GM18951 (cell line): ENCODE data around the gene GPR78.

Experiments
- POLR2A ChIP-seq: IDR thresholded peaks from 4 replicates; pipeline ENCODE4 v1.6.1; 2011; ENCODE audit warnings: mild to moderate bottlenecking; ENCODE audit not compliant: insufficient read length, insufficient read depth; ENCODE audit errors: extremely low read depth
- in situ Hi-C: fragments of 300-500 bp; cut with MboI; formaldehyde crosslinking; loops from one replicate; pipeline ENCODE4 v1.12.0; 2022; ENCODE audit warnings: low sequenced_read_pairs, mixed read lengths, inconsistent platforms; ENCODE audit not compliant: unreplicated experiment

The GPR78 gene

DNA sequence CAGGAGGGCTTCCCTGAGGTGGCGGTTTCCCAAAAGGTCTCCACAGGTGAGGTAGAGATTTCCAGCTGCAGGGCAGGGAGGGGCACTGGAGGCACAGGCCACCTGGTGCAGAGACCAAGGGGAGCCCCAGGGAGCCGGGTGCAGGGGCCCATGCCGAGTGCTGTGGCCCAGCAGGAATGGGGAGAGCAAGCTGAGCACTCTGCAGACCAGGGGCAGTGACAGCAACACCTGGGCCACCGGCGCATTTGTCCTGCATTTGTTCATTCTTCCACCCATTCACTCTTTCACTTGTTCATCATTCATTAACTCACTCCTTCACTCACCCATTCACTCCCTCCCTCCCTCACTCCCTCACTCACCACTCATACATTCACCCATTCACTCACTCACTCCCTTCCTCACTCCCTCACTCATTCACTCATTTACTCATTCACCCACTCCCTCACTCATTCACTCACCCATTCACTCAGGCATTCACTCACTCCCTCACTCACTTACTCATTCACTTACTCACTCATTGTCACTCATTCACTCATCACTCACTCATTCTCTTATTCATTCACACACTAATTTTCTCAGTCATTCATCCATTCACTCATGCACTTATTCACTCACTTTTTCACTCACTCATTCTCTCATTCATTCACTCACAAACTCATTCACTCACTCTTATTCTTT is 28.7 kb downstream of the GPR78 start:
- TF ChIP-seq POLR2A: no peak
- in situ Hi-C loops: no loop called here

DNA sequence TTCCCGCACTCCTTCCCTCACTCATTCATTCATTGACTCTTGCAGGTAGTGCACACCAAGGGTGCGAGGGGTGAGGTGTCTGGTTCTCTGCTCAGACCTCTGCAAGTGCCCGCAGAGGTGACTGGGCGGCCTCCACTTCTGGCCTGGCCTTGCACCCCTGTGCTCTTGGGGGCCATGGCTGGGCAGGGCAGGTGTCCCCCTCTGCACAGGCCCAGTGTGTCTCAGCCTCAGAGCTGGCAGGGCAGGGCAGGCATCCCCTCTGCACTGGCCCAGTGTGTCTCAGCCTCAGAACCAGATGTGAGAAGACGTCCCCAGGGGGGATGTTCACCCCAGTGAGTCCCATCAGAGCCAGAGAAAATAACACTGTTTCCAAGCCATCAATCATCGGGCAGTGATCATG is 29.2 kb downstream of the GPR78 start:
- TF ChIP-seq POLR2A: no peak

DNA sequence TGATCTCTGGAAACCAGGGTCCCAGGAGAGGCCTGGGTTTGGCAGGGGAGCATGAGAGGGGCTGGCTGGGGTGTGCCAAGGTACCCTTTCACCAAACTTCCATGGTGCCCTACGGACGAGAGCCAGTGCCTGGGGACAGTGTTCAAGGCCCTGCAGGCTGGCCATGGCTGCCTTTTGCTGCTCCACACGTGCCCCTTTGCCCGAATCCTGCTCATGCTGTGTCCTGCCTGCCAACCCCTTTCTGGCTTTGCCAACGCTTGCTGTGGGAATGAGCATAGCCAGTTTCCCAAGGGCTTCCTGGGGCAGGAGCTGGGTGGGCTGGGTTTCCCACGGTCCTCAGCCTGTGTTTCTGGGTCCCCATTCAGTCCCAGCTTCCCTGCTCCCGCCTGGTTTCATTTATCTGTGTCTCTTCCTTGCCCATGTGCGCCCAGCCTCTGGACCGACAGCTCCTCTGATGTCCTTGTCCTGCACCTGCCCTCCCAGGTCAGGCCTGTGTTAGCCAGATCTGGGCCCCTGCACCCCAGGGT is 29.7 kb downstream of the GPR78 start:
- in situ Hi-C loops: no loop called here
- TF ChIP-seq POLR2A: no peak

More for the DNA sequence above, 29.2 kb downstream of the GPR78 start:
- in situ Hi-C loops: no loop called here

DNA sequence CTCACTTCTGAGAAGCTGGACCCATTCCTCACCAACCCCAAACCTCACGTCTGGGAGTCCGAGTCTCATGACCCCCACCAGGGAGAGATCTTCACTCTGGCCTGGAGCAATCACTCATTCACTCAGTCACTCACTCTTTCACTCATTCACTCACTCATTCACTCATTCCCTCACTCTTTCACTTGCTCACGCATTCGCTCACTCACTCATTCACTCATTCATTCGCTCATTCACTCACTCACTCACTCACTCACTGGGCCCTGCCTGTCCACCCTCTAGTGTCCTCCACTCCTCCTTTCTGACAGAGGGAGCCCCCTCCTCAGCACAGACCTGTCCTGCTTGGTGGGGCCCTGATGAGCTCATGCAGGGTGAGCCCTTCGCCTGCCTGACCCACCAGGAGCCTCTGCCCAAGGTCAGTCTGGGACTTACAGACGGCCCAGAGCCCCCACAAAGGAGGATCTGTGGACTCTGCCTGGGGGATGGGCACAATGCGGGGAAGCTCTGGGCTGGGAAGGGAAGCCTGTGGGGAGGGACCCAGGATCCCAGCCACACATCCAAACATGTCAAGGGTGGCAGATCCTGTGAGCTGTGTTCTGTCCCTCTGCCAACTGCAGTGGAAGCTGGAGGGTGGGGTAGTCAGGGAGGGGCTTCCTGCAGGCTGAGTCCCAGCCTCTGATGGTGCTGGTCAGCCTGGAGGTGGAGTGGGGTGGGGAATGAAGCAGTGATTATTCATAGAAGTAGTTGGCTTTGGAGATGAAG is 30.8 kb downstream of the GPR78 start:
- no peak for TF ChIP-seq POLR2A
- in situ Hi-C loops: no loop called here

DNA sequence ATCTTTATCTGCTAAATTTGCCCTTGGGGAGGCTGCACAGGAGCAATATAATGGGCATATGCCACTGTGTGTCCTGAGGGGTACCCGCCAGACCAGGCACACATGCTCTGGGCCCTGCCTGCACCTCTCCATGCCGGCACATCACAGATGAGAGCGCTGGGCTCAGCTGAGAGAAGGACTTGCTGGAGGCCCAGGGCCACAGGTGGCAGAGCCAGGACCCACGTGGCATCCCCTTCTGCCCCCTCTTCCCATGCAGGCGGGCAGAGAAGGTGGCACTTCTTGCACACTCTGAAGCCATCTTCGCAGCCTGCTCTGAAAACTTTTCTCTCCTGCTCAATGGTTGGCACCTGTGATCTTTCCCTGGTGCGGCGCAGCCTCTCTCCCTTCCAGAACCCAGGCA is 32.5 kb downstream of the GPR78 start:
- in situ Hi-C loops: no loop called here
- TF ChIP-seq POLR2A: no peak

DNA sequence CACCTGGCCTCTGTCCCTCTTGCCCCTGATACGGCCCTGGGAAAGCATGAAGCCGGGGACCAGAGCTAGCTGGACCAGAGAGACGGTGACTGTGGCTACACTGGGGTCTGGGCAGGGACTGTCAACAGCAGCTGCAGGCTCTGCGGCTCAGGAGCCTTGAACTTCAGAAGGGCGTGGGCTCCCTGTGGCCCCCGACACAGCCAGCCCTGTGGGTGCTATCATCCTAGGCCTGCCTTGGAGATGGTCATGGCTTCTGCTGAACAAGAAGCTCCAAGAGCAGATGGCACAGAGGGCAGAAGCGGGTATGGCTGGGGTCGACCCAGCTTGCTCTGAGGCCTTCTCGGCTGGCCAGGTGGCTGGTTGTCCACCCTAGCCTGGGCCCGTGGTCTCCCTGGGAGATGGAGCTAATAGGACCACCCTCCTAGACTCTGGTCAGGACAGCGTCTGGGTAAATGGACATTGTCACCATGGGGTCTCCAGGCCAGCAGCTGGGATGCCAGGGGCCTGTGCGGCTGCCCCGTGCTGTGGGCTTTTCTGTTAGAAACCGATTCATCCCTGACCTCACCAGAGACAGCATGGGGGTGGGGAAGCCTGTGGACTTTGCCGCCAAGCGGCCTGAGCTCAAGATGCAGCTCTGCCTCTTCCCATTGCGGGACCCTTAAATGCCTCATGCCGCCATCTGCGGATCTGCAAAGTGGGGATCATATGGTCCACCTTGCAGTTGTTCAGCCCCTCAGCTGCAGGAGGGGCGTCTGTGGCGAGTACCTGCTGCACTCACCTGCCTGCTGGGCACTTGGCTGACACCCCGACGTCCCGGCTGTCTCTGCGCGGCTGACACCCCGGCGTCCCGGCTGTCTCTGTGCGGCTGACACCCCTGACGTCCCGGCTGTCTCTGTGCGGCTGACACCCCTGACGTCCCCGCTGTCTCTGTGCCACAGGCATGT is 33.5 kb downstream of the GPR78 start:
- in situ Hi-C loops: no loop called here
- TF ChIP-seq POLR2A: no peak

DNA sequence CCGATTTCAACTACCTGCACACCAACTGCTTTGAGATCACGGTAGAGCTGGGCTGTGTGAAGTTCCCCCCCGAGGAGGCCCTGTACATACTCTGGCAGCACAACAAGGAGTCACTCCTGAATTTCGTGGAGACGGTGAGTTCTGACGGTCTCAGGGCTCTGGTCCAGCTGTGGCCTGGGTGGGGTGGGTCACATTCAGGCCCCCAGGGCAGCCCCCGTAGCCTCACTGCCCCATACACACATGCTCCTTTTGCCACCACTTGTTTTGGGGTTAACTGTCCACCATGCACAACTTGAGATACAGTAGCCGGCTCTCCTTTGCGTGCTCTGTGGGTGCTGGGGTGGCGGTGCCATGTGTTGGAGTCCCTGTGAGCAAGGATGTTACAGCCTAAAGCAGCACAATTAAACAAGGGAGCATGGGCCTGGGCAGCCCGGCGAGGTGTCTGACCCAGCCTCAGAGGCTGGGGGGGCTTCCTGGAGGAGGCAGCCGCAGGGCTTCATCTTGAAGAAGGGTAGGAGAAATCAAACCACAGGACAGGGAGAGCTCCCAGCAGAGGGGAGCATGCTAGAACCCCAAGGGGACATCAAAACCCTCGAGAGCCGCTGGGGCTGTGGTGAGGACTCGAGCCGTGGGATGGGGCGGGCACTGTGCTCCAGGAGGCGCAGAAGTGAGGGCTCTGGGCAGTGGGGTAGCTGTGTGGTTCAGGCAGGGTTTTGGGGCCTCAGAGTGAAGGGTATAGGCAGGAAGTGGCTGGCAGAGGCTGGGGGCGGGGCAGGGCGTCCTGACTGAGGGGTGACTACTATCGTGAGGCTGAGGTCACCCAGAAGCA is 34.4 kb downstream of the GPR78 start:
- in situ Hi-C loops: no loop called here
- TF ChIP-seq POLR2A: no peak

DNA sequence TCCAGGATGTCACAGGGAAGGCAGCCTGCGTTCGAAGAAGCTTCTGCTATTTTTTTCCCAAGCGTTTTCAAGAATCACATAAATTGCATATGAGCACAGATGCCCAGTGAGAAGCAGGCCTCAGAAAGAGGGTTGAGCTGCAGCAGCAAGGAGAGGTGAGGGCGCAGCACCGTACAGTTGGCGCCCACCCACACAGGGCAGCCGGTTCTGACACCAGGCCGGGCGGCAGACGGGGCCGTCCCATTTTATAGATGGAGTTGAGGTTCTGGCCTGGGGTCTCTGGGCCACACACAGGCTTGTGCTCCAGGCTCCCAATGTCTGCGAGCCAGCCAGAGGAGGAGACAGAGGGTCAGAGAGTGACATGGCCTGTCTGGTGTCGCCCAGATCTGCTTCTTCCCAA is 35.2 kb downstream of the GPR78 start:
- TF ChIP-seq POLR2A: no peak
- in situ Hi-C loops: no loop called here

DNA sequence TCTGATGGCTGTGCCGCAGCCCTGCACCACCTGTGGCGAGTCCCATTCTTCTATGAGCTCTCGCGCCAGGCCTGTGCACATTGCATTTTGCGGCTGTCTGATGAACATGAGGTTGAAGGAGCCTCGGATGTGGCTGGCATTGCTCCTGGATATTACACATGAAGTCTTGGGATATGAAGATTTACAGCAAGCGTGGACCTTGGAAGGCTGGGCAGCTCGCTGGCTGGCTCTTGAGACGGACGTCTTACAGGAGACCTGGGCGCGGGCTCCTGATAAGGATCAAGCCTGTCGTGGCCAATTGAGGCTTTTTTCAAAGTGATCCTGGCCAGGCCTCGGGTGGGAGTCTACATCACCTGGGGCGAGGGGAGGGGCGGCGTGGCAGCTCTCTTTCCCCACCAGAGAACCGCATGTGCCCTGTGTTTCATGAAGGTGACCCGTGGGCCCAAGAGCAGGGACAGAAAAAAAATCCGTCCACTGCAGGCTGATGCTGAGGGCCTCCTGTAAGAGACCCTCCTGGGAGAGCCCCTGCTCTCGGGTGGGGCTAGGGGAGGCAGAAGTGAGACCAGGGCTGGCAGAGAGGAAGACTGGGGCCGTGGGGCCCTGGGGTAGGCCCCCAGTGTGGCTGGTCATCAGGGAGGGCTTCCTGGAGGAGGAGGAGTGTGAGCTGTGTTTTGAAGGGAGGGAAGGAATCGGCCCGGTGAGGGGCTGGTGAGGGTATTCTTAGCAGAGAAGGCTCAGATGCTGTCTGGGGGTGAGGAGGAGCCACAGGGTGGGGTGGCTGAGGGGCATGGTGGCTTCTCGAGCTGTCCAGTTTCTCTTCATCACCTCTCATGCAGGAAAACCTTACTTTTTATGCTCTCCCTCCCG is 36.0 kb downstream of the GPR78 start:
- TF ChIP-seq POLR2A: no peak
- in situ Hi-C loops: no loop called here

DNA sequence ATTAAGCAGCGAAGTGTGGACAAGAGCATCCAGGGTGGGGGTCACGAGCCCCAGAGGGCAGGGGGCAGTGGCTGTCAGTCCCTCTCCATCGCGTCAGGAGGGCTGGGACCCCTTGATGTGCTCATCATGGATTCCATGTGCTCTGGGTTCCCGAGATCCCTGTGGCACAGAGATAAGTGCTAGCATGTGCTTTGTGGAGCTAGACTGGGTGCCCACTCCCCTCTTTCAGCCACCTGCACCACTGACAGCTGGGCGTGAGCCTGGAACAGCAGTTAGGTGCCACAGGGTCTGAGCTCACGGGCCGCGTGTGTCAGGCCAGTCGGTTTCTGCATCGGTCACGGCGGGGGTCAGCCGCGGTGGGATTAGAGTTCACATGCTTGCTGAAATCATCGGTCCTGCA is 36.6 kb downstream of the GPR78 start:
- in situ Hi-C loops: no loop called here
- no peak for TF ChIP-seq POLR2A

DNA sequence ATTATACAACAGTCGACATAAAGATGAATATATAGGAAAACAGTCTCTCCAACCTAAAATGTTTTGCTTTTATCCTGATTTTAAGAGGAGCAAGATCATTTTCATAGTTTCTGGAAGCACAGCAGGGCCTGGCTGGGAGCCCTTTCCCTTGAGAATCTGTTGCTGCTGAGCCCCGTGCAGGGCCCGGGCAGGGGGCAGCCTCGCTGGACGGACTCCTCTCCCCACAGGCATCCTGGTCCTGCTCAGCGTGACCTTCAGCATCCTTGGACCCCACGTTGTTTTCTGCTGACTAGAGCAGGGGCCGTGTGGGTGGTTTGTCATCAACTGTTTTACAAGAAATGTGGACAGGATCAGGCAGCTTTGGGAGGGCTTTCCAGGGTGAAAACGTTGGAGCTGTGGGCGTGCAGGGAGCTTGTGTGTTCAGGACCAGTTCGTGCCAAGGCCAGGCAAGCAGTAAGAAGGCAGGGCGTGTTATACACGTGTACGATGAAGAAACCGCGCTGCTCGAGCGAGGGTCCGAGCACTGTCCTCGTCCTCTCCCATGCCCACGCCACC is 37.4 kb downstream of the GPR78 start:
- no peak for TF ChIP-seq POLR2A
- in situ Hi-C loops: no loop called here

DNA sequence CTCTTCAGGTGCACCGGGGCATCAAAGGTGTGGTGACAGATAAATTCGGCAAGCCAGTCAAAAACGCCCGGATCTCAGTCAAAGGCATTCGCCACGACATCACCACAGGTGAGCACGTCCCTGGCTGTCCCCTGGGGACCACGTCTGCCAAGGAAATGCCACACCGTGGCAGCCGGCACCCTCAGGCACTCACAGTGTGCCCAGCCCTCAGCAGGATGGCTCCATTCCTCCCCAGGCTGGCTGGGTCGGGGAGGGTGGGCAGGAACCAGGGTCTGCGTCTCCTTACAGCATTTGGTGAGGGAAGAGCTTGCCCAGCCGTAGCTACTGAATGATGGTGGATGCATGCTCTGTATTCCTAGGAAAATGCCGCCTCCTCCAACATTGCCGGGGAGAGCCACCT is 38.2 kb downstream of the GPR78 start:
- in situ Hi-C loops: no loop called here
- TF ChIP-seq POLR2A: no peak
